Measurements from ENCODE around the gene ITIH2.

GRCh38 chr10:7672341-7673134, 30.6 kb upstream of the ITIH2 start:
- no peak for TF ChIP-seq CTCF (conservative IDR thresholded peaks at IDR 0.05; ENCODE audit: low read length)
- TF ChIP-seq EZH2phosphoT487 (IDR thresholded peaks at IDR 0.05; ENCODE audit: borderline replicate concordance, low read depth, low read length): no peak

Data from OCI-LY7 (cell line).